Cardiac fibroblast (primary cell): ENCODE results near the gene DNMBP.
A peak's percentile ranks its signal among the peaks of the same experiment; 100 is the strongest.

Experiments
- DNase-seq, 2 donors: peaks; one replicate each; pipeline versions ENCODE4 v3.0.0 to v3.0.0-alpha.2; 2010; ENCODE audit warnings: low read depth in 2 of 2
- H3K4me3 ChIP-seq, 2 donors: replicated peaks in 1 of 2; 1 replicate in 1 of 2; 2 replicates in 1 of 2; pipeline ENCODE4 v1.5.1; 2011; ENCODE audit warnings: low read depth in 2 of 2, low read length in 2 of 2, mild to moderate bottlenecking in 2 of 2, moderate library complexity in 1 of 2
- TF ChIP-seq, protein P1 (sequence below): IDR thresholded peaks from one replicate; pipeline ENCODE4 v1.5.1; 2011; ENCODE audit warnings: low read depth, mild to moderate bottlenecking, low read length, inconsistent platforms

The DNMBP gene

DNA sequence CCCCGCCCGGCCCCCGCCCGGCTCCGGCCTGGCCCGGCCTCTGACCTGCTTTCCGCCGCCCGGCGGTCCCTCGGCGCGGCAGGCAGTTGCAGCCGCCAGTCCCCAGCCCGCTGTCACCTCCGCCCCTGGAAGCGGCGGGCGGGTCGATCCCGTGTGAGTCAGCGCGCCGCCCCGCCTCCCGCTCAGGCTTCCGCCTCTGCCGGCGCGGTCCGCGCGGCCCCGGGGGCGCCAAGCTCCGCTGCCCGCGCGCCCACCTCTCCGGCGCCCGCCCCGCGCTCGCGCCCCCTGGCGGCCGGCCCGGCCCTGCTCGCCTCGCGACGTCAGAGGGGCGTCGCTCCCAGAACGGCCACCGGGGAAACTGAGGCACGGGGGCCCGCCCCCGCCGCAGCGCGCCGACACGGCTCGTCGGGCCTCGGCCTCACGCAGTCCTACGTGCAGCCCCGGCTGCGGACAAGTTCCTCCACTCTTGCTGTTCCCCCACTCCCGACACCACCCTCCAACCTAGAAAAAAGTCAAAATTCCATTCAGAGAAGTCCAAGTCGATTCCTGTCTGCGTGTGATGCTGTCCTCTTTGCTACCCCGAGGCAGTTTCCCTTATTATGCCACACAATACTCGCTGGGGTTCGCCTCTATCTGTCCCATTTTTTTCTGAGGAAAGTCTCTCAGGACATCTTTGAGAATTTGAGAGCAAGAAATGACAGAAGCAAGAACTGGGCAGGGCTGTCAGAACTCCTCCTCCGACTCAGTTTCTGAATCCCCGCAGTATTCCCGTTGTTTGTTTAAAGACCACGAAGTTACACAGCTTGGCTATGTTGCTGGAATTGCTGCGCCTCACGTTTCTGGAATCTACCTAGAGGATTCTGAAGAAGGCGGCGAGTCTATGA lies at the start of gene DNMBP:
Gene DNMBP, minus strand, starts transcription at position 155 of the 884 bp plus-strand sequence. CDS start 37,823 bp downstream, outside the sequence.
- peak; percentile 71 to 88 for DNase-seq
- TF ChIP-seq, protein P1, sequence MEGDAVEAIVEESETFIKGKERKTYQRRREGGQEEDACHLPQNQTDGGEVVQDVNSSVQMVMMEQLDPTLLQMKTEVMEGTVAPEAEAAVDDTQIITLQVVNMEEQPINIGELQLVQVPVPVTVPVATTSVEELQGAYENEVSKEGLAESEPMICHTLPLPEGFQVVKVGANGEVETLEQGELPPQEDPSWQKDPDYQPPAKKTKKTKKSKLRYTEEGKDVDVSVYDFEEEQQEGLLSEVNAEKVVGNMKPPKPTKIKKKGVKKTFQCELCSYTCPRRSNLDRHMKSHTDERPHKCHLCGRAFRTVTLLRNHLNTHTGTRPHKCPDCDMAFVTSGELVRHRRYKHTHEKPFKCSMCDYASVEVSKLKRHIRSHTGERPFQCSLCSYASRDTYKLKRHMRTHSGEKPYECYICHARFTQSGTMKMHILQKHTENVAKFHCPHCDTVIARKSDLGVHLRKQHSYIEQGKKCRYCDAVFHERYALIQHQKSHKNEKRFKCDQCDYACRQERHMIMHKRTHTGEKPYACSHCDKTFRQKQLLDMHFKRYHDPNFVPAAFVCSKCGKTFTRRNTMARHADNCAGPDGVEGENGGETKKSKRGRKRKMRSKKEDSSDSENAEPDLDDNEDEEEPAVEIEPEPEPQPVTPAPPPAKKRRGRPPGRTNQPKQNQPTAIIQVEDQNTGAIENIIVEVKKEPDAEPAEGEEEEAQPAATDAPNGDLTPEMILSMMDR, result no peak
- peak within 1 kb of the TSS; percentile 73 to 75 for H3K4me3 ChIP-seq

DNA sequence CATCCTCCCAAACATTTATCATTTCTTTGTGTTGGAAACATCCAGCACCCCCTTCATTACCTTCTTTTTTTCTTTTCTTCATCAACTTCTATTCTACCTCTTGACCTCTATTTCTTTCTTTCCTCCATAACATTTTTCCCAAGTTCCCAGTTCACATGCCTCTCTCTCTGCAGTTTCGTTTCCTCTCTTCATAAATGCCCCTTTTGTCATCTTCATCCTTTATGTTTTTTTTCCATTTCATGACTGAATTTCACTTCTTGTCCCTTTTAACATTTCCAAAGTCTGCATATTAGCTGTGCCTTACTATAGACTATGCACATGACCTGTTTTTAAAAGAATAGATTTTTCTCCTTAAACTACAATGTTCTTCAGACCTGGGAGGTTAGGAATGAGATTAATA lies 48.2 kb upstream of the DNMBP start:
- TF ChIP-seq, protein P1, result no peak
- no peak overlapping the region for H3K4me3 ChIP-seq
- no peak for DNase-seq

- no peak for DNase-seq
- no peak overlapping the region for H3K4me3 ChIP-seq
- TF ChIP-seq, protein P1, result no peak
These were observed 44.1 kb upstream of the DNMBP start for GRCh38 chr10:100053686-100054460.

DNA sequence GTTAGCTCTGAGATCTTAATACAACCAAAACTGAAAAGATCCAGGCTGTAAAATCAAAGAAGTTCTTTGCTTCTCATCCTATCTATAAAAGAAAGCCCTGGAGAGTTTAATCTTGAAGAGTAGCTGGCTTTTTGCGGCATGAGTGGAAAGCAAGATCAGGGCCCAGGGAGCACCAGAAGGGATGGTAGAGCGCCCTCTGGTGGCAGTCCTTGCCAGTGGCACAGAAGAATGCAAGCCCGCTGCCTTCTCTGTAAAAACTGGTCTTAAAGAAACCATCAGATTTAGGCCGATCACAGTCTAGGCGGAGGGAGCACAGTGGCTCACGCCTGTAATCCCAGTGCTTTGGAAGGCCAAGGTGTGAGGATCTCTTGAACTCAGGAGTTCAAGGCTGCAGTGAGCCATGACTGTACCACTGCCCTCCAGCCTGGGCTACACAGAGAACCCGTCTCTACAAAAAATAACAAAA lies 36.3 kb upstream of the DNMBP start:
- TF ChIP-seq, protein P1, result peak; percentile 96
- H3K4me3 ChIP-seq, result no peak overlapping the region
- peak; percentile 91 for DNase-seq

DNA sequence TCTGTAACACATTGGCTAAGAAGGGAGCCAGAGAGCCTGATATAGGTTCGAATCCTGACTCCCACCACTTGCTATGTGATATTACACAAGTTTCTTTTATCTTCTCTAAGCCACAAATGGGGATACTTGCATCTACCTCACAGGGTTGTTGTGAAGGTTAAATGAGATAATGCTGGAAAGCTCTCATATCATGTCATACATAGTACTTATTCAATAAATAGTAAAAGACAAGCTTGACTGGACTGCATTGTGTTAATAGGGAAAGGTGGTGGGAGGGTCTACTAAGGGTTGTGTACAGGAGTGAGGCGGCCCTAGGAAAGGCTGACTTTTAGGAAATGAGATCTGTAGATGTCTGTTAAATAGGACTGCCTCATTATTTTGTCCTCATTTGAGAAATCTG lies 35.8 kb upstream of the DNMBP start:
- TF ChIP-seq, protein P1, result no peak
- peak; percentile 9 to 10 for DNase-seq
- H3K4me3 ChIP-seq, result no peak overlapping the region

- TF ChIP-seq, protein P1, result no peak
- H3K4me3 ChIP-seq, result no peak overlapping the region
- DNase-seq, result peak; percentile 79 to 81
These were observed 34.0 kb upstream of the DNMBP start for GRCh38 chr10:100043796-100044195.
